HG03439 (cell line): Measurements from ENCODE around the gene POU2F2.
"Not testable (repeated sequence)": the region's sequence is repeated elsewhere in the genome, so short reads cannot be mapped to it uniquely, and the experiment has no call there.

Experiments
- ATAC-seq: cut with Tn5 transposase; IDR thresholded peaks from one replicate; pipeline ENCODE4 v1.9.1; 2021; ENCODE audit warnings: mild to moderate bottlenecking, moderate library complexity; ENCODE audit not compliant: unreplicated experiment

Gene POU2F2

DNA sequence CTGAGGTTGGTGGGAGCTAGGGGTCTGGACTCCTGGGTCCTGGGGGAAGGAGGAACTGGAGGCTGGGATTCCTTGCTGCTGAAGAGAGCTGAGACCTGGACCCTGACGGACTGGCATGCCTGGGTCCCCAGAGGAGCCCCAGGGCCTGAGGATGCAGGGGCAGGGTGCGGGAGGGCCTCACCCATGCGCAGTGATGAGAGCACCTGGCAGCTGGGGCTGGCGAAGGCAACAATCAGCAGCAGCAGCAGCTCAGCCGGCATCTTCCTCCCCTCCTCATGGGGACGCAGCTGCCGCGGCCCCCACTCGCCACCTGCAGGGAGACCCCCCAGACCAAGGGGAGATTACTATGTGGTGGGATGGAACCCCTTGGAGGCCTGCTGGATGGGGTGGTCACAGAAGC lies 66.7 kb downstream of the POU2F2 start:
- no peak for ATAC-seq

- ATAC-seq: no peak
Observed at GRCh38 chr19:42065051-42065450, 67.2 kb downstream of the POU2F2 start.

DNA sequence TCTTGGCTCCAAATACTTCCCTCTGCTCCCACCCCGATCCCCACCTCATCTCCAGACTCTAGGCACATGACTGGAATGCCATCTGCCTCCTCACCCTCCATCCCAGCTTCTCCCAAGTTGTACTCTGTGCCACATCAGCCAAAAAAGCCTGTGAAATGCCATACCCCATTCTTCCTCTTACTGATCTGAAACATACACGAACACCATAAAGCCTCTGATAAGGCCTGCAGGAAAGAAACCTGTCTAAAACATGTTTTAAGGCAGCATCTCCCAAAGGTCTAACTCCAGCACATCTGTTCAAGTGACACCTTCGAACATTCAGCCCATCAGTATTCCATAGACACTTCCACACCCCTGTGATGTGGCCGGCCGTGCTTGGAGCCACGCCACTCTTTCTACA lies 67.8 kb downstream of the POU2F2 start:
- ATAC-seq: no peak

DNA sequence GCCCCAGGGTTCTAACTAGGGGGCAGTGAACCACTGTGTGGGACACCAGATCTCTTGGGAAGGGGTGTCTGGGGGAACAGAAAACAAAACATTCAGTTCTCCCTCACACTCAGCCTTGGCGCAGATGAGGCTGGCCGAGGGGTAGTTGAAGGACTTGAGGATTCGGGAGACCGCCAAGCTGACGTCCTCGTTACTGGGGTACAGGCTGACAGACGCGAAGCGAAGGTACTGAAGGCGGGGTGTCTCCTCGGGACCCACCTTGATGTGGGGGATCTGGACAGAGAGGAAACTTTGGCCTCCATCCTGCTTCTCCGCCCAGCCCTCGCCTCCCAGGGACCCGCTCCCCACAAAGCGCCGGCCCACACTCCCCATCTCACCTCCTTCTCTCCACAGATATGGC lies 69.9 kb downstream of the POU2F2 start:
- no peak for ATAC-seq

DNA sequence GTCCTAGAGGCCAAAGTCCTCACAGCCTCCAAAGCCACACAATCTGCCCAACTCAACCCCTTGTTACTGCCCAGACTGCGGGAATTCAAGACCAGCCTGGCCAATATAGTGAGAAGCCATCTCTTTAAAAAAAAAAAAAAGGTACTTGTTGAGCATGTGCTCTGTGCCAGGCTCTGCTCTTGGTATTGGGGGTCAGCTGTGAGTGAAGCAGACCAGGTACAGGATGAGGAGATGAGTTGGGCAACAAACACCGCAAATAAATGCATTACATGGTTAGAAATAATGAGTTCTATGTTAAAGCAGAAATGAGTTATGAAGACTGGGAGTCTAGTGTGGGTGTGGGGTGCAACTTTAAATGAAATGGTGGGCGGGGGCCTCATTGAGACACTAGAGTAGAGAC lies 72.1 kb downstream of the POU2F2 start:
- ATAC-seq: no peak

DNA sequence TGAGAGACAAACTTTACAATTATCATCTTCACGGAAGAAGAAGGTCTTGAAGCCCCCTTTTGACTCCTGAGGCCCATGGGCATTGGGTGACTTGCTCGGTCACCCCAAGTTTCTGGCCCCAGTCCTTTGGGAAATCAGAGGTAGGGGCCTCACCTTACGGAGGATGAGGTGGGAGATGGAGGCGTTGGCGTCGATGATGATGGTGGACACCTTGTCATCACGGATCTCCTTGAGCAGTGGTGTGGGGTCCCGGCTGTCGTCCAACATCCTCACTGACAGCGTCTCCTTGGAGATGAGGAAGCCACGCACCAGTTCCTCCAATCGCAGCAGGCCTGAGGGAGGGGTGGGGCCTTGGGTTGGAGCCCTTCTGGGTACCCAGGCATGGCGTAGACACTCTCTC lies 73.0 kb downstream of the POU2F2 start:
- no peak for ATAC-seq

GRCh38 chr19:42057846-42058245 lies 74.4 kb downstream of the POU2F2 start:
- ATAC-seq: no peak

GRCh38 chr19:42054205-42054604 lies 78.0 kb downstream of the POU2F2 start:
- ATAC-seq: no peak

- no peak for ATAC-seq
Observed at GRCh38 chr19:42053037-42053935, 79.0 kb downstream of the POU2F2 start.

DNA sequence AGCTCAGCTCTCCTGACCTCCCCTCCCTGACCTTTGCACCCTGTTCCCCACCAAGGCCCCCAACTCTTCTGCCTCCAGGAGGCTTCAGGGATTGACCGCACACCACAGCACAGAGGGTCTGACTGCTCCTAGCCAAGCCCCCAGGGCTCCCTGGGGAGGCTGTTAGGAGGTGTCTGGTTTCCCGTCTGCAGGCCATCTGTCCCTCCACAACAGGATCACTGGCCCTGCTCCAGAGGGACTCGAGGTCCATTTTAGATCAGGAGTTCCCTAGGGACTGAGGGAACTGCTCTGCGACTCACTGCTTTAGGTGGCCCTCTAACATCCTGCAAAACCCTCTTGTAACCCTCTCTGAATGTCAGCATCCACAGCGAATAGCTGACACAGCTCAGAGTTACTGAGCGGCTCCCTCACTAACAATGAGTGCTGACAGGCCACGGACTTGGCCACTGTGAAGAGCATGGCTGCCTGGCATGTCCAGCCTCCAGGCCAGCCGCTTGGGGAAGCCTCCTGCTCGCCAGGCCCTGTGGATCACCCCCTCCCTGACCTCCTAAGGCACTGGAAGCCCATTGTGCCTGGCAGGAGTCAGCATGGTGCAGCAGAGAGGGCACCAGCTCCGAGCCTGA lies 79.9 kb downstream of the POU2F2 start:
- ATAC-seq: no peak

- no peak for ATAC-seq
Observed at GRCh38 chr19:42051166-42052115, 80.8 kb downstream of the POU2F2 start.

DNA sequence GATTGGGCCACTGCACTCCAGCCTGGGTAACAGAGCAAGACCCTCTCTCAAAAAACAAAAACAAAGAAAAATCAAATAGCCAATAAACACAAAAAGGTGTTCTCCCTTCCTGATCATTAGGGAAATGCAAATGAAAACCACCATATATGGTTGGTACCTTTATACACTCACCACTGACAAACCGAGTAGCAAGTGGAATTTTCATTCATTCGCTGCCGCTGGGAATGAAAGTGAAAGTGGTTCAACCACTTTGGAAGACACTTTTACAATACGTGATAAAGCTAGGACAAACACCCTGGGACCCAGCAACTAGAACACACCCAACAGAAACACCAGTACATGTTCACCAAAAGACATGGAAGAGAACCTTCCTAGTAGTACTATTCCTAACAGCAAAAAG lies 83.3 kb downstream of the POU2F2 start:
- no peak for ATAC-seq

- ATAC-seq: no peak
Observed at GRCh38 chr19:42045575-42045974, 86.7 kb downstream of the POU2F2 start.

GRCh38 chr19:42042455-42043170 lies 89.6 kb downstream of the POU2F2 start:
- ATAC-seq: no peak

- ATAC-seq: not testable (repeated sequence)
Observed at GRCh38 chr19:42040491-42040890, 91.8 kb downstream of the POU2F2 start.

GRCh38 chr19:42040031-42040430 lies 92.2 kb downstream of the POU2F2 start:
- ATAC-seq: no peak

GRCh38 chr19:42038666-42039065 lies 93.6 kb downstream of the POU2F2 start:
- ATAC-seq: no peak

DNA sequence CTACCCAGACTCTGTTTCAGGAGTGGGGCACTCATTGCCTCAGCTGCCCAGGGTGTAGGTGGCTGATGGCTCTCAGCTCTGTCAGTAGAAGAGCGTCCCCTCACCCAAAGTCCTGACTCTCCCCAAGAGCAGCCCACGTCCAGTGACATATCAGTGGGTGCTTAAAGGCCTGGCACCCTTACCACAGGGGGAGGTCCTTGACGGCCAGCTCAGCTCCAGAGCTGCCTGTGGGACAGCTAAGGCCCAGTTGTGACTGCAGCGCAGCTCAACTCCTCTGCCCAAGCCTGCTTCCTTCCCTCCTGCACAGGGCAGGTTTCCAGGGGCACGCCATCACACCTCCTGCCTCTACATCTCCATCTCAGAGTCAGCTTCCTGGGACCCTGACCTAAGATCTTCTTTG lies 94.6 kb downstream of the POU2F2 start:
- no peak for ATAC-seq
